ENCODE measurements around the gene KCTD12.
"Not testable (repeated sequence)": the region's sequence is repeated elsewhere in the genome, so short reads cannot be mapped to it uniquely, and the experiment has no call there.

DNA sequence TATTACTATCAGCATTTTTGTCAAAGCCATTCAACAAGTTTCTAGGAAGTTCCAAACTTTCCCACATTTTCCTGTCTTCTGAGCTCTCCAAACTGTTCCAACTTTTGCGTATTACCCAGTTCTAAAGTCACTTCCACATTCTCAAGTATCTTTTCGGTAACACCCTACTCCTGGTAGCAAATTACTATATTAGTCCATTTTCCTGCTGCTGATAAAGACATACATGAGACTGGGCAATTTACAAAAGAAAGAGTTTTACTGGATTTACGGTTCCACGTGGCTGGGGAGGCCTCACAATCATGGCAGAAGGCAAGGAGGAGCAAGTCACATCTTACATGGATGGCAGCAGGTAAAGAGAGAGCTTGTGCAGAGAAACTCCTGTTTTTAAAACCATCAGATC, 12.9 kb upstream of the KCTD12 start:
- TF ChIP-seq, protein P1, sequence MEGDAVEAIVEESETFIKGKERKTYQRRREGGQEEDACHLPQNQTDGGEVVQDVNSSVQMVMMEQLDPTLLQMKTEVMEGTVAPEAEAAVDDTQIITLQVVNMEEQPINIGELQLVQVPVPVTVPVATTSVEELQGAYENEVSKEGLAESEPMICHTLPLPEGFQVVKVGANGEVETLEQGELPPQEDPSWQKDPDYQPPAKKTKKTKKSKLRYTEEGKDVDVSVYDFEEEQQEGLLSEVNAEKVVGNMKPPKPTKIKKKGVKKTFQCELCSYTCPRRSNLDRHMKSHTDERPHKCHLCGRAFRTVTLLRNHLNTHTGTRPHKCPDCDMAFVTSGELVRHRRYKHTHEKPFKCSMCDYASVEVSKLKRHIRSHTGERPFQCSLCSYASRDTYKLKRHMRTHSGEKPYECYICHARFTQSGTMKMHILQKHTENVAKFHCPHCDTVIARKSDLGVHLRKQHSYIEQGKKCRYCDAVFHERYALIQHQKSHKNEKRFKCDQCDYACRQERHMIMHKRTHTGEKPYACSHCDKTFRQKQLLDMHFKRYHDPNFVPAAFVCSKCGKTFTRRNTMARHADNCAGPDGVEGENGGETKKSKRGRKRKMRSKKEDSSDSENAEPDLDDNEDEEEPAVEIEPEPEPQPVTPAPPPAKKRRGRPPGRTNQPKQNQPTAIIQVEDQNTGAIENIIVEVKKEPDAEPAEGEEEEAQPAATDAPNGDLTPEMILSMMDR (IDR thresholded peaks at IDR 0.05), result not testable (repeated sequence)
- TF ChIP-seq POLR2A (IDR thresholded peaks at IDR 0.05); POLR2AphosphoS5 (IDR thresholded peaks at IDR 0.05); EP300 (IDR thresholded peaks at IDR 0.05; ENCODE audit: low read depth): not testable (repeated sequence)
